ENCODE measurements around the gene ATPAF2.

The ATPAF2 gene

GRCh38 chr17:18038861-18039534 lies at the start of gene ATPAF2, which contains the start of gene GID4:
TSS of gene ATPAF2 (minus strand) at chr17:18039168. CDS start at chr17:18039013, 155 bp downstream.
TSS of gene GID4 (plus strand) at chr17:18039408. CDS start at chr17:18039465, 57 bp downstream.
- DNase-seq: peak; percentile 97 to 99

GRCh38 chr17:18087610-18088491 lies 48.9 kb upstream of the ATPAF2 start, which contains the start of gene DRG2:
TSS of gene DRG2 (plus strand) at chr17:18087948. CDS start at chr17:18088024, 76 bp downstream.
- DNase-seq: peak; percentile 84 to 90

- DNase-seq: no peak
These were observed 45.3 kb upstream of the ATPAF2 start for GRCh38 chr17:18084256-18084655.

GRCh38 chr17:18079543-18079942 lies 40.6 kb upstream of the ATPAF2 start:
- no peak for DNase-seq

GRCh38 chr17:18076936-18077335 lies 38.0 kb upstream of the ATPAF2 start:
- no peak for DNase-seq

- no peak for DNase-seq
These were observed 35.8 kb upstream of the ATPAF2 start for GRCh38 chr17:18074566-18075272.

GRCh38 chr17:18071751-18072150 lies 32.8 kb upstream of the ATPAF2 start:
- no peak for DNase-seq

GRCh38 chr17:18070861-18071340 lies 31.9 kb upstream of the ATPAF2 start:
- no peak for DNase-seq

GRCh38 chr17:18069101-18069500 lies 30.1 kb upstream of the ATPAF2 start:
- no peak for DNase-seq

GRCh38 chr17:18066866-18067265 lies 27.9 kb upstream of the ATPAF2 start:
- DNase-seq: no peak

- DNase-seq: no peak
These were observed 26.6 kb upstream of the ATPAF2 start for GRCh38 chr17:18065546-18065945.

- DNase-seq: no peak
These were observed 25.1 kb upstream of the ATPAF2 start for GRCh38 chr17:18064053-18064452.

GRCh38 chr17:18059283-18059682 lies 20.3 kb upstream of the ATPAF2 start:
- DNase-seq: no peak

- DNase-seq: no peak
These were observed 17.2 kb upstream of the ATPAF2 start for GRCh38 chr17:18056214-18056613.

- no peak for DNase-seq
These were observed 16.6 kb upstream of the ATPAF2 start for GRCh38 chr17:18055597-18055996.

GRCh38 chr17:18045691-18046350 lies 6.9 kb upstream of the ATPAF2 start:
- DNase-seq: no peak

GRCh38 chr17:18044609-18045008 lies 5.6 kb upstream of the ATPAF2 start:
- DNase-seq: no peak

GRCh38 chr17:18043491-18043890 lies 4.5 kb upstream of the ATPAF2 start:
- no peak for DNase-seq

- no peak for DNase-seq
These were observed 4.0 kb upstream of the ATPAF2 start for GRCh38 chr17:18042983-18043382.

- DNase-seq: no peak
These were observed 2.8 kb upstream of the ATPAF2 start for GRCh38 chr17:18041776-18042175.

- DNase-seq: no peak
These were observed 1.4 kb upstream of the ATPAF2 start for GRCh38 chr17:18040261-18040858.
